ENCODE data around the gene GHR.

Gene GHR

GRCh38 chr5:42768106-42768504 lies 344.9 kb downstream of the GHR start:
- H3K27me3 ChIP-seq (ENCODE audit: control insufficient read depth in 2 of 2, insufficient read depth in 2 of 2, low read length in 2 of 2), result peaks cover 0 to 3% of the 10 kb centered on the region in 2 donors
- H3K27ac ChIP-seq (ENCODE audit: low read depth in 2 of 2, low read length in 2 of 2), result no peak overlapping the region
- no peaks in the 10 kb centered on the region for H3K4me1 ChIP-seq (ENCODE audit: control insufficient read depth in 2 of 2, insufficient read depth in 2 of 2, low read length in 2 of 2)
- no peaks in the 10 kb centered on the region for H3K9me3 ChIP-seq (ENCODE audit: control insufficient read depth in 2 of 2, low read length in 2 of 2)
- no peak overlapping the region for H3K9ac ChIP-seq (ENCODE audit: low read depth in 1 of 2, low read length in 2 of 2)
- H3K36me3 ChIP-seq (ENCODE audit: control insufficient read depth in 2 of 2, insufficient read depth in 2 of 2, low read length in 2 of 2), result no peaks in the 10 kb centered on the region
- H3K4me3 ChIP-seq (ENCODE audit: low read length in 2 of 2), result no peak overlapping the region

GRCh38 chr5:42770003-42770402 lies 346.8 kb downstream of the GHR start:
- Histone ChIP-seq H3K27me3 (ENCODE audit: control insufficient read depth in 2 of 2, insufficient read depth in 2 of 2, low read length in 2 of 2) (peaks cover 0 to 3% of the 10 kb centered on the region in 2 donors), H3K4me3 (ENCODE audit: low read length in 2 of 2) (no peak overlapping the region), H3K36me3 (ENCODE audit: control insufficient read depth in 2 of 2, insufficient read depth in 2 of 2, low read length in 2 of 2) (no peaks in the 10 kb centered on the region), H3K9ac (ENCODE audit: low read depth in 1 of 2, low read length in 2 of 2) (no peak overlapping the region), H3K27ac (ENCODE audit: low read depth in 2 of 2, low read length in 2 of 2) (no peak overlapping the region), H3K9me3 (ENCODE audit: control insufficient read depth in 2 of 2, low read length in 2 of 2) (no peaks in the 10 kb centered on the region), H3K4me1 (ENCODE audit: control insufficient read depth in 2 of 2, insufficient read depth in 2 of 2, low read length in 2 of 2) (no peaks in the 10 kb centered on the region)

Data from mucosa of rectum (tissue), 2 donors.